OCI-LY1 (cell line): ENCODE results near the gene AQR.

ENCODE experiments used
- CTCF ChIP-seq: fragments of 200-600 bp; sonication (generic), shearing (Covaris generic); IDR thresholded peaks from 2 replicates; pipeline ENCODE4 v1.5.1; 2017; ENCODE audit warnings: mild to moderate bottlenecking, antibody characterized with exemption, low read length, moderate library complexity, mixed read lengths
- EZH2 ChIP-seq: fragments of 200-600 bp; sonication (generic), shearing (Covaris generic); IDR thresholded peaks from 2 replicates; pipeline ENCODE4 v1.8.0; 2017; ENCODE audit warnings: borderline replicate concordance, mixed run types, mild to moderate bottlenecking, antibody characterized with exemption, low read length, moderate library complexity, mixed read lengths

- TF ChIP-seq CTCF (no peak), EZH2 (no peak)
Observed at GRCh38 chr15:34941185-34941698, 28.3 kb downstream of the AQR start.
